Activated CD4-positive, alpha-beta memory T cell treated with anti-CD3 and anti-CD28 coated beads, Interleukin-2, amount 10 ng/mL, durations not matched to agents 7 days and 5 days (primary cell): ENCODE data around the gene COPS8. TPM values are rescaled to one million over a fixed set of nuclear protein-coding genes. Genes with fewer than 3 reads are reported as not detected.

Source experiments
- CTCF ChIA-PET: fragments of 350-600 bp; sonication (Branson Sonifier 250); formaldehyde crosslinking; loops from one replicate; lab custom pipeline; 2021; ENCODE audit warnings: antibody characterized with exemption, inconsistent platforms; lab: Charles Lee
- POLR2A ChIA-PET: fragments of 350-600 bp; sonication (Branson Sonifier 250); formaldehyde crosslinking; loops from one replicate; lab custom pipeline; 2021; ENCODE audit warnings: antibody characterized with exemption; lab: Charles Lee
- DNase-seq: peaks from one replicate; pipeline ENCODE4 v3.0.0-alpha.2; 2020
- H3K27ac Mint-ChIP-seq: one replicate; pipeline ENCODE4 v1.8.0; 2021; ENCODE audit warnings: mild to moderate bottlenecking, mixed read lengths
- H3K27me3 Mint-ChIP-seq: one replicate; pipeline ENCODE4 v1.8.0; 2021; ENCODE audit warnings: mixed read lengths
- H3K36me3 Mint-ChIP-seq: one replicate; pipeline ENCODE4 v1.8.0; 2021; ENCODE audit warnings: low read depth, mixed read lengths
- H3K4me1 Mint-ChIP-seq: one replicate; pipeline ENCODE4 v1.8.0; 2021; ENCODE audit warnings: mixed read lengths
- H3K4me3 Mint-ChIP-seq: one replicate; pipeline ENCODE4 v1.8.0; 2021; ENCODE audit warnings: mild to moderate bottlenecking, mixed read lengths
- H3K9me3 Mint-ChIP-seq: one replicate; pipeline ENCODE4 v1.8.0; 2021; ENCODE audit warnings: mixed read lengths
- total RNA-seq, 2 experiments: library from RNA; stranded (reverse); gene quantifications; one replicate each; pipeline ENCODE4 v1.2.3, GENCODE V29; 2021

Gene COPS8
- total RNA-seq, 2 experiments from 2014 or later, result 42.6 to 44.0 TPM

DNA sequence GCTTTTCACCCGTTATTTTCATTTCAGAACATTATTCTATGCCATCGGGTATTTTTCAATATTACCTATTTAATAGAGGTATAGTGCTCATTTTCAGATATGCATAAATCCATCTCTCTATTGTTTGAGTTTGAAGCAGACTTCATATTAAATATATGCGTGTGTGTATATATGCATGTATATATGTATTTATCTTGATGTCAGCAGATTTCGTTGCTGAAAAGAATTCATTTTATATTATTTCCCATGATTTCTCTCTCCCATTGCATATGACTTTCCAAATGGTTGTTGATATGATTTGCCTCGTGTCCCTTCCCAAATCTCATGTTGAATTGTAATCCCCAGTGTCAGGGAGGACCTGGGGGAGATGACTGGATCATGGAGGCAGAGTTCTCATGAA is 28.6 kb upstream of the COPS8 start:
- Mint-ChIP-seq H3K4me1 (peaks cover 25% of the 10 kb centered on the region), H3K27me3 (peaks cover 4% of the 10 kb centered on the region), H3K36me3 (no peaks in the 10 kb centered on the region), H3K4me3 (no peak overlapping the region), H3K27ac (no peak overlapping the region), H3K9me3 (no peaks in the 10 kb centered on the region)
- ChIA-PET POLR2A (no interaction called here), CTCF (no interaction called here)
- DNase-seq, result no peak

DNA sequence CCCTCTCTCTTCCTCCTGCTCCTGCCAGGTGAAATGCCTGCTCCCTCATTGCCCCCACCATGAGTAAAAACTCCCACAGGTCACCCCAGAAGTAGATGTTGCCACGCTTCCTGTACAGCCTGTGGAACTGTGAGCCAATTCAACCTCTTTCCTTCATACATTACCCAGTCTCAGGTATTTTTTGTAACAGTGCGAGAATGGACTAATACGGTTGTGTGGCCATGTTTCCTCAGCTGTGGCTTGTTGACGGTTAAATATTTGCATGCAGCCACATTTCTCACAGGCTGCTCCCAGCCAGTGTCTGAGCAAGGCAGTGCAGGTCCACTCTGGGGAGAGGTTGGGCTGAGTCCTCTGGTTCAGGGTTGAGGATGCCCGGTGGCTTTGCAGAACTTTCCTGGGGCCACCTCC is 27.8 kb upstream of the COPS8 start:
- Mint-ChIP-seq H3K4me3 (no peak overlapping the region), H3K36me3 (no peaks in the 10 kb centered on the region), H3K4me1 (peaks cover 25% of the 10 kb centered on the region), H3K27ac (no peak overlapping the region), H3K27me3 (peaks cover 4% of the 10 kb centered on the region), H3K9me3 (no peaks in the 10 kb centered on the region)
- no peak for DNase-seq
- ChIA-PET POLR2A (no interaction called here), CTCF (interaction anchor here (1.1 kb wide), 1 partner anchor 23 kb away, joined by 3 read pairs; no protein-coding TSS in a partner anchor)

- H3K9me3 Mint-ChIP-seq, result no peaks in the 10 kb centered on the region
- H3K4me1 Mint-ChIP-seq, result peaks cover 25% of the 10 kb centered on the region
- H3K27ac Mint-ChIP-seq, result no peak overlapping the region
- H3K4me3 Mint-ChIP-seq, result no peak overlapping the region
- CTCF ChIA-PET, result interaction anchor here (1.1 kb wide), 1 partner anchor 22 kb away, joined by 3 read pairs; no protein-coding TSS in a partner anchor
- DNase-seq, result no peak
- no peaks in the 10 kb centered on the region for H3K36me3 Mint-ChIP-seq
- peaks cover 4% of the 10 kb centered on the region for H3K27me3 Mint-ChIP-seq
- POLR2A ChIA-PET, result no interaction called here
These were observed 27.3 kb upstream of the COPS8 start for GRCh38 chr2:237058423-237058822.

DNA sequence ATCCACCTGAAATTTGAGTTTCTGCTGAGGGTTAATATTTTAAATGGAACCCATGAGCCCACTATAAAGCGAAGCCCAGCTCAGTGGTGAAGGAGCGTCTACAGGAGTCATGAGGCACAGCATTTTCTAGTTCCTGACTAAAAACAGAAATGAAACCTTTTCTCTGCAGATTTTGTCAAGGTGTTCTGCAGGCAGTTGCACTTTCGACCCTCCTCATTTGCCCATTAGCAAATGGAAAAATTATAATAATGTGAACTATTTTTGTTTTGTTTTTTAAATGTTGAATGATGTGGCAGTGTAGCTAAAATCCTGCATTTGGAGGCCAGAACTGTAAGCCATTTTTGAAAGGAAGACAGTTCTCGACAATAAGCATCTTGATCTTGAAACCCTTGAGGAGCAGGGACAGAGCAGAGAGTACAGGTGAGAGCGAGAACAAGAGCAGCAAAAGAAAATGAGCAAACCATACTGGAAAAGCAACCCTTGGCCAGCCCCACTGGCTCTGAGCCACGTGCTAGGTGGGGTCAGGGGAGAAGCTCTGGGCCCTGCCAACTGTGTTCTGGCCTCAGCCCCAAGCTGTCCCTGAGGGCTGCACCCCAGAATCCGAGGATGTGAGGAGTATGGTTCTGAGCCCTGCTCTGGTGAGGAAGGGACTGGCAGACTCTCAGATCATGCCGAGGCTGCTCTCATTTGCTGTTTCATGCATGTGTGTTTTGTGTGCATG is 26.4 kb upstream of the COPS8 start:
- H3K9me3 Mint-ChIP-seq, result no peaks in the 10 kb centered on the region
- ChIA-PET CTCF (interaction anchor here (1.1 kb wide), 1 partner anchor 21 kb away, joined by 3 read pairs; no protein-coding TSS in a partner anchor), POLR2A (no interaction called here)
- no peak overlapping the region for H3K27ac Mint-ChIP-seq
- peaks cover 25% of the 10 kb centered on the region for H3K4me1 Mint-ChIP-seq
- H3K27me3 Mint-ChIP-seq, result peaks cover 2% of the 10 kb centered on the region
- H3K4me3 Mint-ChIP-seq, result no peak overlapping the region
- no peaks in the 10 kb centered on the region for H3K36me3 Mint-ChIP-seq
- no peak for DNase-seq

GRCh38 chr2:237060534-237061312 is 25.0 kb upstream of the COPS8 start:
- no peaks in the 10 kb centered on the region for H3K36me3 Mint-ChIP-seq
- POLR2A ChIA-PET, result no interaction called here
- DNase-seq, result no peak
- peaks cover 2% of the 10 kb centered on the region for H3K27me3 Mint-ChIP-seq
- H3K9me3 Mint-ChIP-seq, result no peaks in the 10 kb centered on the region
- no peak overlapping the region for H3K4me3 Mint-ChIP-seq
- no peak overlapping the region for H3K27ac Mint-ChIP-seq
- peaks cover 25% of the 10 kb centered on the region for H3K4me1 Mint-ChIP-seq
- CTCF ChIA-PET, result interaction anchor here (1.4 to 1.7 kb wide), 2 partner anchors 14 to 25 kb away, joined by 3 to 6 read pairs; partner anchors contain the start of gene COPS8

- H3K27ac Mint-ChIP-seq, result no peak overlapping the region
- ChIA-PET POLR2A (no interaction called here), CTCF (interaction anchor here (1.0 to 1.7 kb wide), 3 partner anchors 14 to 61 kb away, joined by 3 to 6 read pairs (median 3); partner anchors contain the start of gene COPS8)
- H3K4me1 Mint-ChIP-seq, result peaks cover 25% of the 10 kb centered on the region
- peaks cover 2% of the 10 kb centered on the region for H3K27me3 Mint-ChIP-seq
- no peaks in the 10 kb centered on the region for H3K36me3 Mint-ChIP-seq
- no peak for DNase-seq
- no peak overlapping the region for H3K4me3 Mint-ChIP-seq
- H3K9me3 Mint-ChIP-seq, result no peaks in the 10 kb centered on the region
These were observed 24.3 kb upstream of the COPS8 start for GRCh38 chr2:237061356-237061755.

DNA sequence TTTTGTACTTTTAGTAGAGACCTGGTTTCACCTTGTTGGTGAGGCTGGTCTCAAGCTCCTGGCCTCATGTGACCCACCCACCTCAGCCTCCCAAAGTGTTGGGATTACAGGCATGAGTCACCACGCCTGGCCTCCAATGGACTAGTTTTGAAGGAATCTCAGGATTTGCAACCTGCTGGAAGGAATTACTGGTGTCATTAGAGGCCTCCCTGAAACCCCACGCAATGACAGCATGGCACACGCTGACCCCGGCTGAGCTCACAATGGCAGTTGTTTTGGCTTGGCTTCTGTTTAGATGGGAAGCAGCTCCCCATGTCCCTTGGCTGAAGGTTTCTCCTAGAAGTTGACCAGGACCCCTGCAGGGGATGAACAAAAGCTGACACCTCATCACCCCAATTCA is 23.1 kb upstream of the COPS8 start:
- Mint-ChIP-seq H3K4me1 (peaks cover 25% of the 10 kb centered on the region), H3K27me3 (peaks cover 2% of the 10 kb centered on the region), H3K4me3 (no peak overlapping the region), H3K27ac (no peak overlapping the region), H3K36me3 (no peaks in the 10 kb centered on the region), H3K9me3 (no peaks in the 10 kb centered on the region)
- ChIA-PET POLR2A (no interaction called here), CTCF (interaction anchor here (1.1 kb wide), 1 partner anchor 491 kb away, joined by 4 read pairs; no protein-coding TSS in a partner anchor)
- DNase-seq, result no peak

- ChIA-PET POLR2A (no interaction called here), CTCF (interaction anchor here (1.5 kb wide), 1 partner anchor 10 kb away, joined by 4 read pairs; no protein-coding TSS in a partner anchor)
- H3K36me3 Mint-ChIP-seq, result no peaks in the 10 kb centered on the region
- peaks cover 8% of the 10 kb centered on the region for H3K4me1 Mint-ChIP-seq
- H3K27me3 Mint-ChIP-seq, result no peaks in the 10 kb centered on the region
- no peak for DNase-seq
- H3K27ac Mint-ChIP-seq, result no peak overlapping the region
- no peaks in the 10 kb centered on the region for H3K9me3 Mint-ChIP-seq
- H3K4me3 Mint-ChIP-seq, result no peak overlapping the region
These were observed 21.3 kb upstream of the COPS8 start for GRCh38 chr2:237064203-237065070.

- Mint-ChIP-seq H3K27ac (no peak overlapping the region), H3K9me3 (no peaks in the 10 kb centered on the region), H3K27me3 (no peaks in the 10 kb centered on the region), H3K36me3 (no peaks in the 10 kb centered on the region), H3K4me1 (peaks cover 2% of the 10 kb centered on the region), H3K4me3 (no peak overlapping the region)
- ChIA-PET CTCF (interaction anchor here (1.5 kb wide), 1 partner anchor 10 kb away, joined by 4 read pairs; no protein-coding TSS in a partner anchor), POLR2A (no interaction called here)
- DNase-seq, result no peak
These were observed 20.7 kb upstream of the COPS8 start for GRCh38 chr2:237065071-237065377.

- ChIA-PET CTCF (interaction anchor here (1.2 kb wide), 1 partner anchor 19 kb away, joined by 3 read pairs; the partner anchor contains the start of gene COPS8), POLR2A (no interaction called here)
- no peak overlapping the region for H3K27ac Mint-ChIP-seq
- no peaks in the 10 kb centered on the region for H3K4me1 Mint-ChIP-seq
- H3K36me3 Mint-ChIP-seq, result no peaks in the 10 kb centered on the region
- no peak overlapping the region for H3K4me3 Mint-ChIP-seq
- no peaks in the 10 kb centered on the region for H3K27me3 Mint-ChIP-seq
- no peaks in the 10 kb centered on the region for H3K9me3 Mint-ChIP-seq
- no peak for DNase-seq
These were observed 19.3 kb upstream of the COPS8 start for GRCh38 chr2:237066396-237066795.

GRCh38 chr2:237068005-237068576 is 17.6 kb upstream of the COPS8 start:
- H3K27me3 Mint-ChIP-seq, result no peaks in the 10 kb centered on the region
- H3K4me3 Mint-ChIP-seq, result no peak overlapping the region
- no peak overlapping the region for H3K27ac Mint-ChIP-seq
- no peaks in the 10 kb centered on the region for H3K36me3 Mint-ChIP-seq
- ChIA-PET CTCF (no interaction called here), POLR2A (interaction anchor here (1.9 kb wide), 1 partner anchor 17 kb away, joined by 6 read pairs; the partner anchor contains the start of gene COPS8)
- no peaks in the 10 kb centered on the region for H3K4me1 Mint-ChIP-seq
- no peaks in the 10 kb centered on the region for H3K9me3 Mint-ChIP-seq
- no peak for DNase-seq
